H9 (cell line): ENCODE data around the gene LDLR. TPM values are rescaled to one million over a fixed set of nuclear protein-coding genes. Genes with fewer than 3 reads are reported as not detected.
A peak's percentile ranks its signal among the peaks of the same experiment; 100 is the strongest.

ENCODE experiments used
- DNase-seq: peaks from one replicate; pipeline ENCODE4 v3.0.0-alpha.2; 2017
- H2AFZ ChIP-seq: one replicate; pipeline ENCODE4 v1.6.1; 2013; ENCODE audit warnings: mild to moderate bottlenecking, low read length, control low read depth, moderate library complexity
- H2AK5ac ChIP-seq: 2 replicates; pipeline ENCODE4 v1.6.1; 2013; ENCODE audit warnings: low read length, control low read depth, mixed read lengths; ENCODE audit not compliant: insufficient read length
- H2BK120ac ChIP-seq: one replicate; pipeline ENCODE4 v1.6.1; 2013; ENCODE audit warnings: low read depth, mild to moderate bottlenecking, low read length, control low read depth, inconsistent platforms; ENCODE audit not compliant: poor library complexity, severe bottlenecking
- H2BK12ac ChIP-seq: 2 replicates; pipeline ENCODE4 v1.6.1; 2013; ENCODE audit warnings: low read length, control low read depth, mixed read lengths, low read depth; ENCODE audit not compliant: insufficient read length
- H2BK15ac ChIP-seq: 2 replicates; pipeline ENCODE4 v1.6.1; 2013; ENCODE audit warnings: low read depth, low read length, control low read depth
- H2BK20ac ChIP-seq: one replicate; pipeline ENCODE4 v1.6.1; 2013; ENCODE audit warnings: low read depth, mild to moderate bottlenecking, low read length, control low read depth, inconsistent platforms; ENCODE audit not compliant: poor library complexity, severe bottlenecking
- H2BK5ac ChIP-seq: 2 replicates; pipeline ENCODE4 v1.6.1; 2013; ENCODE audit warnings: low read length, control low read depth, mixed read lengths; ENCODE audit not compliant: insufficient read length
- H3K14ac ChIP-seq: 2 replicates; pipeline ENCODE4 v1.6.1; 2013; ENCODE audit warnings: low read length, control low read depth; ENCODE audit not compliant: insufficient read depth
- H3K18ac ChIP-seq: 2 replicates; pipeline ENCODE4 v1.6.1; 2013; ENCODE audit warnings: low read depth, mild to moderate bottlenecking, mixed read lengths, low read length, control low read depth; ENCODE audit not compliant: insufficient read length
- H3K23ac ChIP-seq: 2 replicates; pipeline ENCODE4 v1.6.1; 2013; ENCODE audit warnings: low read length, control low read depth, mixed read lengths, low read depth; ENCODE audit not compliant: insufficient read length
- H3K23me2 ChIP-seq: 2 replicates; pipeline ENCODE4 v1.6.1; 2013; ENCODE audit warnings: low read depth, mild to moderate bottlenecking, mixed read lengths, low read length, control low read depth; ENCODE audit not compliant: insufficient read length, poor library complexity, severe bottlenecking
- H3K27ac ChIP-seq: 2 replicates; pipeline ENCODE4 v1.5.1; 2013; ENCODE audit warnings: low read length, control low read depth, mixed read lengths, low read depth; ENCODE audit not compliant: insufficient read length
- H3K27me3 ChIP-seq: 2 replicates; pipeline ENCODE4 v1.6.1; 2013; ENCODE audit warnings: low read length, control low read depth, inconsistent platforms; ENCODE audit not compliant: insufficient read depth
- H3K4ac ChIP-seq: 2 replicates; pipeline ENCODE4 v1.6.1; 2013; ENCODE audit warnings: low read depth, mild to moderate bottlenecking, control low read depth, inconsistent platforms, low read length, moderate library complexity
- H3K4me1 ChIP-seq: 2 replicates; pipeline ENCODE4 v1.6.1; 2013; ENCODE audit warnings: low read length, control low read depth, inconsistent platforms; ENCODE audit not compliant: insufficient read depth
- H3K4me2 ChIP-seq: 2 replicates; pipeline ENCODE4 v1.6.1; 2013; ENCODE audit warnings: low read length, control low read depth, mixed read lengths; ENCODE audit not compliant: insufficient read length, insufficient read depth
- H3K56ac ChIP-seq: 2 replicates; pipeline ENCODE4 v1.6.1; 2013; ENCODE audit warnings: low read depth, mild to moderate bottlenecking, mixed read lengths, low read length, control low read depth; ENCODE audit not compliant: insufficient read length
- H3K79me1 ChIP-seq: 2 replicates; pipeline ENCODE4 v1.6.1; 2013; ENCODE audit warnings: low read depth, mild to moderate bottlenecking, moderate library complexity, low read length, control low read depth, inconsistent platforms; ENCODE audit not compliant: insufficient read depth, poor library complexity, severe bottlenecking
- H3K79me2 ChIP-seq: 2 replicates; pipeline ENCODE4 v1.6.1; 2013; ENCODE audit warnings: low read length, control low read depth, inconsistent platforms; ENCODE audit not compliant: insufficient read depth
- H3K9ac ChIP-seq: 2 replicates; pipeline ENCODE4 v1.6.1; 2013; ENCODE audit warnings: low read length, control low read depth, mixed read lengths; ENCODE audit not compliant: insufficient read length; ENCODE audit errors: extremely low read depth
- H3K9me3 ChIP-seq: one replicate; pipeline ENCODE4 v1.6.1; 2013; ENCODE audit warnings: low read depth, low read length, inconsistent platforms; ENCODE audit not compliant: control insufficient read depth
- H3T11ph ChIP-seq: one replicate; pipeline ENCODE4 v1.6.1; 2013; ENCODE audit warnings: mild to moderate bottlenecking, low read length, control low read depth, inconsistent platforms
- H4K20me1 ChIP-seq: one replicate; pipeline ENCODE4 v1.6.1; 2013; ENCODE audit not compliant: control insufficient read depth, insufficient read length, insufficient read depth
- H4K5ac ChIP-seq: 2 replicates; pipeline ENCODE4 v1.6.1; 2013; ENCODE audit warnings: low read depth, mild to moderate bottlenecking, mixed read lengths, low read length, control low read depth; ENCODE audit not compliant: insufficient read length
- H4K8ac ChIP-seq: replicated peaks from 2 replicates; pipeline ENCODE4 v1.6.1; 2013; ENCODE audit warnings: low read length, control low read depth, mixed read lengths, low read depth; ENCODE audit not compliant: insufficient read length
- H4K91ac ChIP-seq: 2 replicates; pipeline ENCODE4 v1.6.1; 2013; ENCODE audit warnings: low read depth, mild to moderate bottlenecking, moderate library complexity, mixed read lengths, low read length, control low read depth; ENCODE audit not compliant: insufficient read length
- H3K27ac Mint-ChIP-seq, 3 experiments: 2 replicates in 2 of 3; 3 replicates in 1 of 3; pipeline ENCODE4 v1.8.0; 2020 to 2021; ENCODE audit warnings: mixed read lengths in 3 of 3, mild to moderate bottlenecking in 1 of 3, moderate library complexity in 1 of 3
- H3K27me3 Mint-ChIP-seq: 2 replicates; pipeline ENCODE4 v1.8.0; 2021; ENCODE audit warnings: low read depth, mild to moderate bottlenecking, moderate library complexity, mixed read lengths
- H3K36me3 Mint-ChIP-seq, 3 experiments: 2 replicates in 2 of 3; 3 replicates in 1 of 3; pipeline ENCODE4 v1.8.0; 2020 to 2021; ENCODE audit warnings: low read depth in 3 of 3, mixed read lengths in 3 of 3; ENCODE audit not compliant: insufficient read depth in 1 of 3
- H3K4me1 Mint-ChIP-seq, 2 experiments: 2 replicates each; pipeline ENCODE4 v1.8.0; 2020; ENCODE audit warnings: mixed read lengths in 2 of 2
- H3K4me3 Mint-ChIP-seq, 2 experiments: 2 replicates in 1 of 2; 3 replicates in 1 of 2; pipeline ENCODE4 v1.8.0; 2020 to 2021; ENCODE audit warnings: mild to moderate bottlenecking in 2 of 2, mixed read lengths in 2 of 2, moderate library complexity in 1 of 2
- H3K9me3 Mint-ChIP-seq, 2 experiments: 2 replicates in 1 of 2; 3 replicates in 1 of 2; pipeline ENCODE4 v1.8.0; 2020; ENCODE audit warnings: mild to moderate bottlenecking in 2 of 2, mixed read lengths in 2 of 2, moderate library complexity in 1 of 2
- WGBS: extraction: QIAGEN DNeasy Blood & Tissue Kit; methylation state at CpG from one replicate; pipeline ENCODE4 v1.1.7; 2013; ENCODE audit warnings: missing lambda C conversion rate, low lambda C conversion rate, mixed read lengths; ENCODE audit not compliant: insufficient read length; ENCODE audit errors: extremely low coverage; 5-methylcytosine and 5-hydroxymethylcytosine counted together
- total RNA-seq: library from RNA; stranded (reverse); gene quantifications from 2 replicates; pipeline ENCODE4 v1.2.1, GENCODE V29; 2021
- TF ChIP-seq, protein P1 (sequence below): fragments of 200-600 bp; sonication (generic); conservative IDR thresholded peaks from 3 replicates; pipeline ENCODE4 v1.8.0; 2021; ENCODE audit warnings: antibody characterized with exemption, mild to moderate bottlenecking

Gene LDLR
- total RNA-seq, 1 experiment from 2014 or later: 92.7 TPM

DNA sequence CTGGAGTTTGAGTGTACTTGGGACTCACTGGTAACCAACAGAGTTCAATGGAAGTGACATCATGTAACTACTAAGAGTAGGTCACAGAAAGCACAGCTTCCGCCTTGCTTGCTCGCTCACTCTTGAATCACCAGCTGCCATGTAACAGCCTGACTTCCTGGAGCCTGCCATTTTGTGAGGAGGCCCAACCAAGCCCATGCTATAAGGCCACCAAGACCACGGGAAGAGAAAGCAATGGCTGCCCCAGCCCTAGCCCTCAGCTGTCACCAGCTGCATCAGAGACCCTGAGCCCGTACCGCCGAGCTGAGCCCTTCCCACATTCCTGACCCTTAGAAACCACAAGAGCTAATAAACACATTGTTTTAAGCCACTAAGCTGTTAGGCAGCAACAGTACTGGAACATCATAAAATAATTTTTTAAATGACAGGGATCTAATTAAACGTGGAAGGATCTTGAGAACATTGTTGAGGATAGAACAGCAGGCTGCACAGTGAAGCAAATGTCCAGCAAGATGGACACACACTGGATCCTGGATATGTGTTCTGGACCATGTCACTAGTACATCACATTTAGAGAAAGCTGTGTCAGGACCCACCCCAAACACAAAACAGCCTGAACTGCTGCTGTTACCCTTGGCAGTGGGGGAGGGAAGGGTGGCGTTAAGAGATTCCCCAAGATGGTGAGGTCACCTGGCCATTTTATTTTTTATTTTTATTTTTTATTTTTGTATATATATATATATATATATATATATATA, 21.7 kb upstream of the LDLR start:
- Histone ChIP-seq H4K8ac (no peak overlapping the region), H3K27ac (no peak overlapping the region), H3K9me3 (no peaks in the 10 kb centered on the region), H2AFZ (no peak overlapping the region), H3K27me3 (no peaks in the 10 kb centered on the region), H3K18ac (no peak overlapping the region), H4K91ac (no peak overlapping the region), H3K79me2 (no peaks in the 10 kb centered on the region), H3K23ac (no peak overlapping the region), H3K4me1 (peaks cover 8% of the 10 kb centered on the region; the same call in 1 of the 2 replicates), H2AK5ac (no peak overlapping the region), H4K20me1 (peaks cover 2% of the 10 kb centered on the region), H2BK120ac (no peak overlapping the region), H3K56ac (no peak overlapping the region), H2BK12ac (no peak overlapping the region), H4K5ac (no peak overlapping the region), H3K9ac (no peak overlapping the region), H3T11ph (no peak overlapping the region), H3K4ac (no peak overlapping the region), H3K14ac (no peak overlapping the region), H2BK5ac (no peak overlapping the region), H3K79me1 (no peaks in the 10 kb centered on the region), H2BK20ac (no peak overlapping the region), H3K23me2 (no peaks in the 10 kb centered on the region), H2BK15ac (no peak overlapping the region), H3K4me2 (no peak overlapping the region)
- H3K4me1 Mint-ChIP-seq: peaks cover 5 to 11% of the 10 kb centered on the region in 2 experiments
- TF ChIP-seq, protein P1, sequence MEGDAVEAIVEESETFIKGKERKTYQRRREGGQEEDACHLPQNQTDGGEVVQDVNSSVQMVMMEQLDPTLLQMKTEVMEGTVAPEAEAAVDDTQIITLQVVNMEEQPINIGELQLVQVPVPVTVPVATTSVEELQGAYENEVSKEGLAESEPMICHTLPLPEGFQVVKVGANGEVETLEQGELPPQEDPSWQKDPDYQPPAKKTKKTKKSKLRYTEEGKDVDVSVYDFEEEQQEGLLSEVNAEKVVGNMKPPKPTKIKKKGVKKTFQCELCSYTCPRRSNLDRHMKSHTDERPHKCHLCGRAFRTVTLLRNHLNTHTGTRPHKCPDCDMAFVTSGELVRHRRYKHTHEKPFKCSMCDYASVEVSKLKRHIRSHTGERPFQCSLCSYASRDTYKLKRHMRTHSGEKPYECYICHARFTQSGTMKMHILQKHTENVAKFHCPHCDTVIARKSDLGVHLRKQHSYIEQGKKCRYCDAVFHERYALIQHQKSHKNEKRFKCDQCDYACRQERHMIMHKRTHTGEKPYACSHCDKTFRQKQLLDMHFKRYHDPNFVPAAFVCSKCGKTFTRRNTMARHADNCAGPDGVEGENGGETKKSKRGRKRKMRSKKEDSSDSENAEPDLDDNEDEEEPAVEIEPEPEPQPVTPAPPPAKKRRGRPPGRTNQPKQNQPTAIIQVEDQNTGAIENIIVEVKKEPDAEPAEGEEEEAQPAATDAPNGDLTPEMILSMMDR: no peak
- no peaks in the 10 kb centered on the region; a peak in 1 of 5 replicates for H3K9me3 Mint-ChIP-seq
- DNase-seq: no peak
- H3K27ac Mint-ChIP-seq: peak overlapping the region in 2 of 3 experiments; percentile 25 to 83; a peak in 3 of 7 replicates
- peaks cover 29 to 38% (median 37%) of the 10 kb centered on the region in 3 experiments for H3K36me3 Mint-ChIP-seq
- no peaks in the 10 kb centered on the region for H3K27me3 Mint-ChIP-seq
- WGBS: no CpG with 5 or more reads among the region's 8 CpGs
- no peak overlapping the region for H3K4me3 Mint-ChIP-seq
